K562 (cell line): Measurements from ENCODE around the gene SUB1.

Source experiments
- ARID3A ChIP-seq: IDR thresholded peaks from 2 replicates; pipeline ENCODE4 v1.6.1; 2012; ENCODE audit warnings: low read depth, low read length, improper control_type of control experiment, borderline replicate concordance
- CTCF ChIP-seq, 3 experiments: IDR thresholded peaks in 2 of 3; conservative IDR thresholded peaks in 1 of 3; 2 replicates each; pipeline ENCODE4 v1.5.1; 2011 to 2012; ENCODE audit warnings: low read length in 3 of 3, mild to moderate bottlenecking in 3 of 3, control low read depth in 2 of 3, improper control_type of control experiment in 1 of 3, inconsistent platforms in 1 of 3, low read depth in 1 of 3, mixed read lengths in 1 of 3, moderate library complexity in 1 of 3; ENCODE audit not compliant: insufficient read depth in 2 of 3
- LEF1 ChIP-seq: fragments of 450-650 bp; IDR thresholded peaks from 2 replicates; pipeline ENCODE4 v1.6.1; 2016; ENCODE audit warnings: mild to moderate bottlenecking
- RFX5 ChIP-seq: IDR thresholded peaks from 2 replicates; pipeline ENCODE4 v1.6.1; 2011; ENCODE audit warnings: low read depth, mild to moderate bottlenecking, improper control_type of control experiment, low read length
- SP1 ChIP-seq: sonication (generic); formaldehyde crosslinking; IDR thresholded peaks from 2 replicates; pipeline ENCODE4 v1.8.1; 2022; ENCODE audit warnings: mild to moderate bottlenecking, missing genetic modification reagents
- ZFP30 ChIP-seq: fragments of 250-450 bp; sonication (Bioruptor Pico); IDR thresholded peaks from 2 replicates; pipeline ENCODE4 v1.8.0; 2022; ENCODE audit warnings: moderate library complexity, mild to moderate bottlenecking, inconsistent platforms, borderline replicate concordance
- ZNF174 ChIP-seq: fragments of 250-450 bp; sonication (Bioruptor Pico); IDR thresholded peaks from 2 replicates; pipeline ENCODE4 v1.4.0; 2020; ENCODE audit warnings: mild to moderate bottlenecking
- TF ChIP-seq, protein P1 (sequence below): sonication (generic); formaldehyde crosslinking; IDR thresholded peaks from 2 replicates; pipeline ENCODE4 v1.9.0; 2022; ENCODE audit warnings: mild to moderate bottlenecking, missing genetic modification reagents

GRCh38 chr5:32651088-32651487, 65.7 kb downstream of the SUB1 start:
- no peak for TF ChIP-seq ZFP30
- no peak for TF ChIP-seq ZNF174 (CRISPR knock-in tag)
- TF ChIP-seq SP1 = no peak
- TF ChIP-seq RFX5 = no peak
- no peak for TF ChIP-seq CTCF (IDR thresholded peaks at IDR 0.05 in 2 of 3, conservative IDR thresholded peaks at IDR 0.05 in 1 of 3; ENCODE audit: insufficient read depth in 2 of 3, low read depth in 1 of 3, low read length in 3 of 3)
- no peak for TF ChIP-seq LEF1
- no peak for TF ChIP-seq ARID3A
- TF ChIP-seq, protein P1, sequence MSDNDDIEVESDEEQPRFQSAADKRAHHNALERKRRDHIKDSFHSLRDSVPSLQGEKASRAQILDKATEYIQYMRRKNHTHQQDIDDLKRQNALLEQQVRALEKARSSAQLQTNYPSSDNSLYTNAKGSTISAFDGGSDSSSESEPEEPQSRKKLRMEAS (CRISPR knock-in tag) = no peak
